ENCODE results near the gene PDE8B. TPM values are rescaled to one million over a fixed set of nuclear protein-coding genes. Genes with fewer than 3 reads are reported as not detected.

Gene PDE8B
- total RNA-seq, 1 donor from 2014 or later, result 5.9 TPM

DNA sequence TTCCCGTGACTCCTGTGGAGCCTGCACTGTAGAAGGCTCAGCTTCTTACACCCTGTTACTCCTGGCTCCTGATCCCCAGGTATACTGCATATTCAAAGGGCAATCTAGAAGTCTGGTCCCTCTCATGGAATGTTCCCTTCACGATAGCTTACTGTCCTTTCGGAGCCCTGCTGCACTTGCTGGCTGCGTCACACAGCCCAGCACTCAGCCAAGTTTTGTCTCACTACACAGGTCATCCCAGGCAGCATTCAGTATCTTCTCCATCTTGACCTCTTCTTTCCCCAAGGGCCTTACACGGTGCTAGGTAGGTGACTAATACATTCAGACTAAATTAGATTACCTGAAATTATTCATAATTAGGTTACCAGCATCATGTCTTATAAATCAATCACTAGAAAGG lies 157.9 kb downstream of the PDE8B start:
- DNase-seq (ENCODE audit: extremely low spot score in 2 of 2), result no peak
- no peaks in the 10 kb centered on the region for H3K36me3 ChIP-seq
- intact Hi-C loops (cut with DNase I), result no loop called here
- TF ChIP-seq POLR2A (IDR thresholded peaks at IDR 0.05), result no peak
- no peak for TF ChIP-seq CTCF (IDR thresholded peaks at IDR 0.05)
- no peak for TF ChIP-seq POLR2AphosphoS5 (IDR thresholded peaks at IDR 0.05; ENCODE audit: insufficient read depth in 1 of 2, low read depth in 1 of 2)
- no peaks in the 10 kb centered on the region for H3K4me1 ChIP-seq
- H3K4me3 ChIP-seq, result no peak overlapping the region
- H3K9me3 ChIP-seq, result no peaks in the 10 kb centered on the region
- no peak overlapping the region for H3K27ac ChIP-seq
- no peaks in the 10 kb centered on the region for H3K27me3 ChIP-seq

DNA sequence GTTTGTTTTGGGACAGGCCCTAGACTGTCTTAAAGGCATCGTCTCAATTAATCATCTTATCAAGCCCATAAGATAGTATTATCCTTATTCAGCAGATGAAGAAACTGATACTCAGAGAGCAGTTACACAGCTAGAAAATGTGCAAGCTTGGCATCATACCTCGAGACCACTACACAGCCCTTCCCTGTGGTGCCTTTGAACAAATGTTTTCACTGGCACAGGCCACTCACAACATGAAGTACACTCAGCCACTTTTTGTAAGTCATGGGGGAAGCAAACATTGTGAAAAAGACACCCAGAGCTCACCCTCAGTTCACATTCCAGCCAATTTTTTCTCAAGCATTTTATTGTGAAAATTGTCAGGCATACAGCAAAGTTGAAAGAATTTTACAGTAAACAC lies 159.1 kb downstream of the PDE8B start:
- Histone ChIP-seq H3K9me3 (no peaks in the 10 kb centered on the region), H3K27me3 (no peaks in the 10 kb centered on the region), H3K4me3 (no peak overlapping the region), H3K4me1 (no peaks in the 10 kb centered on the region), H3K27ac (no peak overlapping the region), H3K36me3 (no peaks in the 10 kb centered on the region)
- intact Hi-C loops (cut with DNase I), result no loop called here
- TF ChIP-seq POLR2AphosphoS5 (IDR thresholded peaks at IDR 0.05; ENCODE audit: insufficient read depth in 1 of 2, low read depth in 1 of 2), result no peak
- TF ChIP-seq CTCF (IDR thresholded peaks at IDR 0.05), result no peak
- no peak for TF ChIP-seq POLR2A (IDR thresholded peaks at IDR 0.05)
- DNase-seq (ENCODE audit: extremely low spot score in 2 of 2), result no peak

GRCh38 chr5:77374686-77375085 lies 164.2 kb downstream of the PDE8B start:
- DNase-seq (ENCODE audit: extremely low spot score in 2 of 2), result no peak
- no peaks in the 10 kb centered on the region for H3K4me1 ChIP-seq
- no peak overlapping the region for H3K4me3 ChIP-seq
- TF ChIP-seq POLR2A (IDR thresholded peaks at IDR 0.05), result no peak
- TF ChIP-seq CTCF (IDR thresholded peaks at IDR 0.05), result no peak
- no peak for TF ChIP-seq POLR2AphosphoS5 (IDR thresholded peaks at IDR 0.05; ENCODE audit: insufficient read depth in 1 of 2, low read depth in 1 of 2)
- no peaks in the 10 kb centered on the region for H3K27me3 ChIP-seq
- intact Hi-C loops (cut with DNase I), result no loop called here
- no peaks in the 10 kb centered on the region for H3K9me3 ChIP-seq
- no peak overlapping the region for H3K27ac ChIP-seq
- H3K36me3 ChIP-seq, result no peaks in the 10 kb centered on the region

DNA sequence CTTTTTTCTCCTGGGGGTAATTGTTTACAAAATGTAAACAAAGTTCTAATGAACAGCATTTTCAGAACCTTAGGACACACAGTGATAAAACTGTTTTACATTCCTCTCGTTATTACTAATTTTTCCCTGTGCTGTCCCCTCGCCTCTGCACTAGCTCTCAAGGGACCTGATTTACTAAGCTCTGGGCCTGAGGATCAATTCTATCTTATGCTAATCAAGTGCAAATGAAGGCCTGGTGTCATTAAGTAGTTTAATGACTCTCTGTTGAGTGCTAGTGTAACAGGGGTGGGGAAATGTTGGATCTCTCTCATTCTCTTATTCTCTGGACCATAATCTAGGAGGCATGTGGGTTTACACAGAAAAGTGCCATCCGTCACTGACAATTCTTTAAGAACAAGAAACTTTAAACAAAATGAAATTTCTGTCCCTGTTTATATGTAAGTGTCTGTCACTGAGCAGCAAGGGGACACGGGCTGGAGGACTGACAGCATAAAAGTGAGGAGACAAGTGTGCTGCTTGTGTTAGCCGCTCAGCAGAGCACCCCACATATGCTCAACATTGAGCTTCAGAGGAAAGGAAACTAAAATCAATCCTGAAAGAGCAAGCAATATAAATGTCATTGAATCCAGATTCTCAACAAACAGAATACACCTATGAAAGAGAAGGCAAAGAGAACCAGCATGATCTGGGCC lies 166.3 kb downstream of the PDE8B start:
- no peak overlapping the region for H3K27ac ChIP-seq
- no peak for DNase-seq (ENCODE audit: extremely low spot score in 2 of 2)
- H3K27me3 ChIP-seq, result no peaks in the 10 kb centered on the region
- TF ChIP-seq POLR2AphosphoS5 (IDR thresholded peaks at IDR 0.05; ENCODE audit: insufficient read depth in 1 of 2, low read depth in 1 of 2), result no peak
- intact Hi-C loops (cut with DNase I), result no loop called here
- H3K4me3 ChIP-seq, result no peak overlapping the region
- H3K4me1 ChIP-seq, result no peaks in the 10 kb centered on the region
- H3K36me3 ChIP-seq, result no peaks in the 10 kb centered on the region
- H3K9me3 ChIP-seq, result no peaks in the 10 kb centered on the region

DNA sequence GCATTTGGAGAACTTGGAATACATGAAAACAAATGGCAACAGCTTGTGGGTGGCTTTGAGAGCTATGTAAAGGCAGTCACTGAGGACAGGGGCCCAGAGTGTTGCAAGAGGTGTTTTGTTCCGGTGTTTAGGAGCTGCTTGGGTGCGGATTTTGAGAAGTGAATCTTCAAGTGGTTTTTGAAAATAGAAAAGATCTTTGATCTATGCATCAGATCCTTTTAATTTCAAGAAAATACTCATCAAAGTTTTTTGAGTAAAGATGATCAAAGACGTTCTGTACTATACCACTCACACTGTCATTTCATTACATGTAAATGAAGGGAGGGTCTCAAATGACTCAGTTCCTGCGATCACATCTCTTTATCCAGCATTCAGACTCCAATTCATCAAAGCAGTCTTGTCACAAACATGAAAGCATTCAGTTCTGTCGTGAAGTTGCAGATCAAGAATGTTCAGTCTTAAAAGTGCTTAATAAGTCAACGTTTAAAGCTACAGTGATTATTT lies 169.1 kb downstream of the PDE8B start:
- DNase-seq (ENCODE audit: extremely low spot score in 2 of 2), result no peak
- Histone ChIP-seq H3K27me3 (no peaks in the 10 kb centered on the region), H3K9me3 (no peaks in the 10 kb centered on the region), H3K4me3 (no peak overlapping the region), H3K4me1 (no peaks in the 10 kb centered on the region), H3K36me3 (no peaks in the 10 kb centered on the region), H3K27ac (no peak overlapping the region)
- no peak for TF ChIP-seq POLR2AphosphoS5 (IDR thresholded peaks at IDR 0.05; ENCODE audit: insufficient read depth in 1 of 2, low read depth in 1 of 2)
- TF ChIP-seq POLR2A (IDR thresholded peaks at IDR 0.05), result no peak
- no peak for TF ChIP-seq CTCF (IDR thresholded peaks at IDR 0.05)
- intact Hi-C loops (cut with DNase I), result no loop called here

Data from vagina (tissue), 2 donors.